SK-N-SH treated with all-trans-retinoic acid at 6 μM for 48 hours (cell line): ENCODE measurements around the gene SYNDIG1.

Experiments used
- ATAC-seq: fragments of 200-7000 bp; cut with Tn5 transposase; 3 replicates; pipeline ENCODE4 v1.9.1; 2020; ENCODE audit warnings: mild to moderate bottlenecking, moderate library complexity
- ARNTL ChIP-seq: fragments of 450-650 bp; formaldehyde crosslinking; IDR thresholded peaks from 2 replicates; pipeline ENCODE4 v1.5.0; 2020; ENCODE audit warnings: low read depth, mild to moderate bottlenecking, moderate library complexity, borderline replicate concordance
- CREB5 ChIP-seq: fragments of 250-450 bp; sonication (Bioruptor Pico); IDR thresholded peaks from 2 replicates; pipeline ENCODE4 v1.5.1; 2020; ENCODE audit warnings: low read depth, mild to moderate bottlenecking, moderate library complexity
- CSDC2 ChIP-seq: fragments of 250-450 bp; sonication (Bioruptor Pico); IDR thresholded peaks from 2 replicates; pipeline ENCODE4 v1.5.0; 2020; ENCODE audit warnings: mild to moderate bottlenecking, moderate library complexity
- ESRRG ChIP-seq: fragments of 250-450 bp; sonication (Bioruptor Pico); IDR thresholded peaks from 2 replicates; pipeline ENCODE4 v1.6.1; 2021; ENCODE audit warnings: mild to moderate bottlenecking
- GLIS3 ChIP-seq: fragments of 250-450 bp; sonication (Bioruptor Pico); IDR thresholded peaks from 2 replicates; pipeline ENCODE4 v1.5.0; 2020; ENCODE audit warnings: mild to moderate bottlenecking, moderate library complexity
- ISL1 ChIP-seq: fragments of 250-450 bp; sonication (Bioruptor Pico); IDR thresholded peaks from 2 replicates; pipeline ENCODE4 v2.1.2; 2022; ENCODE audit warnings: mild to moderate bottlenecking, moderate library complexity
- OSR1 ChIP-seq: fragments of 250-450 bp; sonication (Bioruptor Pico); IDR thresholded peaks from 2 replicates; pipeline ENCODE4 v1.8.0; 2022; ENCODE audit warnings: moderate library complexity, mild to moderate bottlenecking, inconsistent platforms
- PATZ1 ChIP-seq: fragments of 250-450 bp; sonication (Bioruptor Pico); IDR thresholded peaks from 2 replicates; pipeline ENCODE4 v1.8.0; 2020; ENCODE audit warnings: mild to moderate bottlenecking, moderate library complexity, borderline replicate concordance
- POU6F1 ChIP-seq: fragments of 250-450 bp; sonication (Bioruptor Pico); IDR thresholded peaks from 2 replicates; pipeline ENCODE4 v1.8.0; 2021; ENCODE audit warnings: low read depth, mild to moderate bottlenecking, moderate library complexity, borderline replicate concordance
- PPARA ChIP-seq: fragments of 250-450 bp; sonication (Bioruptor Pico); IDR thresholded peaks from 2 replicates; pipeline ENCODE4 v1.5.0; 2020; ENCODE audit warnings: mild to moderate bottlenecking, borderline replicate concordance
- RARB ChIP-seq: fragments of 250-450 bp; sonication (Bioruptor Pico); IDR thresholded peaks from 2 replicates; pipeline ENCODE4 v1.8.0; 2021; ENCODE audit warnings: mild to moderate bottlenecking, moderate library complexity
- SNAI2 ChIP-seq: fragments of 250-450 bp; sonication (Bioruptor Pico); IDR thresholded peaks from 2 replicates; pipeline ENCODE4 v1.5.0; 2020; ENCODE audit warnings: mild to moderate bottlenecking, moderate library complexity
- TCF4 ChIP-seq: fragments of 250-450 bp; sonication (Bioruptor Pico); IDR thresholded peaks from 2 replicates; pipeline ENCODE4 v1.8.0; 2021; ENCODE audit warnings: mild to moderate bottlenecking, moderate library complexity, borderline replicate concordance
- TOX ChIP-seq: fragments of 250-450 bp; sonication (Bioruptor Pico); IDR thresholded peaks from 2 replicates; pipeline ENCODE4 v1.8.0; 2021; ENCODE audit warnings: mild to moderate bottlenecking, moderate library complexity, borderline replicate concordance
- ZC3H10 ChIP-seq: fragments of 250-450 bp; sonication (Bioruptor Pico); IDR thresholded peaks from 2 replicates; pipeline ENCODE4 v1.5.1; 2021; ENCODE audit warnings: mild to moderate bottlenecking, moderate library complexity
- ZFP3 ChIP-seq: fragments of 250-450 bp; sonication (Bioruptor Pico); IDR thresholded peaks from 2 replicates; pipeline ENCODE4 v1.5.0; 2020; ENCODE audit warnings: mild to moderate bottlenecking, moderate library complexity
- ZFP30 ChIP-seq: fragments of 450-650 bp; formaldehyde crosslinking; IDR thresholded peaks from 2 replicates; pipeline ENCODE4 v1.5.0; 2022; ENCODE audit warnings: mild to moderate bottlenecking, moderate library complexity
- ZNF565 ChIP-seq: fragments of 450-650 bp; formaldehyde crosslinking; conservative IDR thresholded peaks from 2 replicates; pipeline ENCODE4 v1.5.0; 2020; ENCODE audit warnings: low read depth, mild to moderate bottlenecking, moderate library complexity
- ZNF70 ChIP-seq: fragments of 450-650 bp; formaldehyde crosslinking; IDR thresholded peaks from 2 replicates; pipeline ENCODE4 v1.5.0; 2020; ENCODE audit warnings: mild to moderate bottlenecking, moderate library complexity
- ZNF8 ChIP-seq: fragments of 450-650 bp; formaldehyde crosslinking; IDR thresholded peaks from 2 replicates; pipeline ENCODE4 v1.5.0; 2020; ENCODE audit warnings: mild to moderate bottlenecking, moderate library complexity
- TF ChIP-seq, protein P1 (sequence below): fragments of 250-450 bp; sonication (Bioruptor Pico); IDR thresholded peaks from 2 replicates; pipeline ENCODE4 v1.5.1; 2021; ENCODE audit warnings: mild to moderate bottlenecking, moderate library complexity
- TF ChIP-seq, protein P2 (sequence below): fragments of 250-450 bp; sonication (Bioruptor Pico); IDR thresholded peaks from 2 replicates; pipeline ENCODE4 v1.5.0; 2020; ENCODE audit warnings: mild to moderate bottlenecking, moderate library complexity

Gene SYNDIG1

GRCh38 chr20:24701668-24702067 lies 232.2 kb downstream of the SYNDIG1 start:
- ATAC-seq: no peak
- no peak for TF ChIP-seq CSDC2
- no peak for TF ChIP-seq PPARA
- no peak for TF ChIP-seq ZNF8

GRCh38 chr20:24702501-24703283 lies 233.3 kb downstream of the SYNDIG1 start:
- TF ChIP-seq ZNF565 (CRISPR knock-in tag) (no peak), RARB (CRISPR knock-in tag) (no peak), OSR1 (no peak), ISL1 (no peak), PATZ1 (CRISPR knock-in tag) (no peak), TOX (CRISPR knock-in tag) (no peak)
- TF ChIP-seq, protein P1, sequence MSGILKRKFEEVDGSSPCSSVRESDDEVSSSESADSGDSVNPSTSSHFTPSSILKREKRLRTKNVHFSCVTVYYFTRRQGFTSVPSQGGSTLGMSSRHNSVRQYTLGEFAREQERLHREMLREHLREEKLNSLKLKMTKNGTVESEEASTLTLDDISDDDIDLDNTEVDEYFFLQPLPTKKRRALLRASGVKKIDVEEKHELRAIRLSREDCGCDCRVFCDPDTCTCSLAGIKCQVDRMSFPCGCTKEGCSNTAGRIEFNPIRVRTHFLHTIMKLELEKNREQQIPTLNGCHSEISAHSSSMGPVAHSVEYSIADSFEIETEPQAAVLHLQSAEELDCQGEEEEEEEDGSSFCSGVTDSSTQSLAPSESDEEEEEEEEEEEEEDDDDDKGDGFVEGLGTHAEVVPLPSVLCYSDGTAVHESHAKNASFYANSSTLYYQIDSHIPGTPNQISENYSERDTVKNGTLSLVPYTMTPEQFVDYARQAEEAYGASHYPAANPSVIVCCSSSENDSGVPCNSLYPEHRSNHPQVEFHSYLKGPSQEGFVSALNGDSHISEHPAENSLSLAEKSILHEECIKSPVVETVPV: no peak

GRCh38 chr20:24703284-24703610 lies 233.8 kb downstream of the SYNDIG1 start:
- no peak for ATAC-seq

More at GRCh38 chr20:24702501-24703283, 233.3 kb downstream of the SYNDIG1 start:
- ATAC-seq: no peak

More at GRCh38 chr20:24703284-24703610, 233.8 kb downstream of the SYNDIG1 start:
- TF ChIP-seq ZFP3 (CRISPR knock-in tag) (no peak), TCF4 (CRISPR knock-in tag) (no peak), CREB5 (CRISPR knock-in tag) (no peak), SNAI2 (CRISPR knock-in tag) (no peak), CSDC2 (no peak), POU6F1 (CRISPR knock-in tag) (no peak), PATZ1 (CRISPR knock-in tag) (no peak), ZC3H10 (CRISPR knock-in tag) (no peak), ZFP30 (CRISPR knock-in tag) (no peak), ZNF70 (CRISPR knock-in tag) (no peak), PPARA (no peak), GLIS3 (CRISPR knock-in tag) (no peak), ESRRG (CRISPR knock-in tag) (no peak), TOX (CRISPR knock-in tag) (no peak), ARNTL (CRISPR knock-in tag) (no peak)
- TF ChIP-seq, protein P2, sequence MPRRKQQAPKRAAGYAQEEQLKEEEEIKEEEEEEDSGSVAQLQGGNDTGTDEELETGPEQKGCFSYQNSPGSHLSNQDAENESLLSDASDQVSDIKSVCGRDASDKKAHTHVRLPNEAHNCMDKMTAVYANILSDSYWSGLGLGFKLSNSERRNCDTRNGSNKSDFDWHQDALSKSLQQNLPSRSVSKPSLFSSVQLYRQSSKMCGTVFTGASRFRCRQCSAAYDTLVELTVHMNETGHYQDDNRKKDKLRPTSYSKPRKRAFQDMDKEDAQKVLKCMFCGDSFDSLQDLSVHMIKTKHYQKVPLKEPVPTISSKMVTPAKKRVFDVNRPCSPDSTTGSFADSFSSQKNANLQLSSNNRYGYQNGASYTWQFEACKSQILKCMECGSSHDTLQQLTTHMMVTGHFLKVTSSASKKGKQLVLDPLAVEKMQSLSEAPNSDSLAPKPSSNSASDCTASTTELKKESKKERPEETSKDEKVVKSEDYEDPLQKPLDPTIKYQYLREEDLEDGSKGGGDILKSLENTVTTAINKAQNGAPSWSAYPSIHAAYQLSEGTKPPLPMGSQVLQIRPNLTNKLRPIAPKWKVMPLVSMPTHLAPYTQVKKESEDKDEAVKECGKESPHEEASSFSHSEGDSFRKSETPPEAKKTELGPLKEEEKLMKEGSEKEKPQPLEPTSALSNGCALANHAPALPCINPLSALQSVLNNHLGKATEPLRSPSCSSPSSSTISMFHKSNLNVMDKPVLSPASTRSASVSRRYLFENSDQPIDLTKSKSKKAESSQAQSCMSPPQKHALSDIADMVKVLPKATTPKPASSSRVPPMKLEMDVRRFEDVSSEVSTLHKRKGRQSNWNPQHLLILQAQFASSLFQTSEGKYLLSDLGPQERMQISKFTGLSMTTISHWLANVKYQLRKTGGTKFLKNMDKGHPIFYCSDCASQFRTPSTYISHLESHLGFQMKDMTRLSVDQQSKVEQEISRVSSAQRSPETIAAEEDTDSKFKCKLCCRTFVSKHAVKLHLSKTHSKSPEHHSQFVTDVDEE (CRISPR knock-in tag): no peak
- TF ChIP-seq, protein P1: no peak
